GM12801 (cell line): ENCODE measurements around the gene PKP1.

Experiments
- TF ChIP-seq, protein P1 (sequence below): IDR thresholded peaks from one replicate; pipeline ENCODE4 v1.5.1; 2011; ENCODE audit warnings: control low read depth; ENCODE audit not compliant: insufficient read length; ENCODE audit errors: extremely low read depth

Gene PKP1

DNA sequence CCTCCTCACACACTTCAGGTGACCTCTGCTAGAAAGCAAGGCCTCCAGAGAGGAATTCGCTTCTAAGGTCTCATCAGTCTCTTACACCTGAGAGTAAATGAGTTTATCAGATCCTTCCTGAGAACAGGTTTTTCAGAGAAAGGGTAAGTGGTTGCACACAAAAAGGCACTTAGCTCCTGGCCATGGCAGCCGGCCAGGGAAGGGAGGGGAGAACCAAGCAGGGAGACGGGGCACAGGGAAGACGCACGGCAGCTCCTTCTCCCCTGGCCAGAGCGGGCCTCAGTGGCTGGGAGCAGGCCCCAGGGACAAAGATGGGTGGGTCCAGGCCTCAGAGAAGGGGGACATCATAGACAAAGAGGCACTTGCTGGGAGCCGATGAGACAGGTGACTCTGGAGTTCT is 97.8 kb downstream of the PKP1 start:
- TF ChIP-seq, protein P1, sequence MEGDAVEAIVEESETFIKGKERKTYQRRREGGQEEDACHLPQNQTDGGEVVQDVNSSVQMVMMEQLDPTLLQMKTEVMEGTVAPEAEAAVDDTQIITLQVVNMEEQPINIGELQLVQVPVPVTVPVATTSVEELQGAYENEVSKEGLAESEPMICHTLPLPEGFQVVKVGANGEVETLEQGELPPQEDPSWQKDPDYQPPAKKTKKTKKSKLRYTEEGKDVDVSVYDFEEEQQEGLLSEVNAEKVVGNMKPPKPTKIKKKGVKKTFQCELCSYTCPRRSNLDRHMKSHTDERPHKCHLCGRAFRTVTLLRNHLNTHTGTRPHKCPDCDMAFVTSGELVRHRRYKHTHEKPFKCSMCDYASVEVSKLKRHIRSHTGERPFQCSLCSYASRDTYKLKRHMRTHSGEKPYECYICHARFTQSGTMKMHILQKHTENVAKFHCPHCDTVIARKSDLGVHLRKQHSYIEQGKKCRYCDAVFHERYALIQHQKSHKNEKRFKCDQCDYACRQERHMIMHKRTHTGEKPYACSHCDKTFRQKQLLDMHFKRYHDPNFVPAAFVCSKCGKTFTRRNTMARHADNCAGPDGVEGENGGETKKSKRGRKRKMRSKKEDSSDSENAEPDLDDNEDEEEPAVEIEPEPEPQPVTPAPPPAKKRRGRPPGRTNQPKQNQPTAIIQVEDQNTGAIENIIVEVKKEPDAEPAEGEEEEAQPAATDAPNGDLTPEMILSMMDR = no peak
